Endothelial cell of umbilical vein (primary cell): Measurements from ENCODE around the gene SH3RF1. TPM values are rescaled to one million over a fixed set of nuclear protein-coding genes. Genes with fewer than 3 reads are reported as not detected.

Experiments used
- BruUV-seq: library from RNA; stranded (reverse); fragments of 400-500 nt; replicated peaks from 2 replicates; lab custom pipeline; 2021; lab: Mats Ljungman, UMichigan
- CTCF ChIA-PET: fragments of 300-600, 350-600 bp; sonication (Branson Sonifier 250); formaldehyde crosslinking; loops from one replicate; lab custom pipeline; 2021; ENCODE audit warnings: antibody characterized with exemption, inconsistent platforms; lab: Charles Lee
- POLR2A ChIA-PET: fragments of 300-600, 350-600 bp; sonication (Branson Sonifier 250); formaldehyde crosslinking; loops from one replicate; lab custom pipeline; 2021; ENCODE audit warnings: antibody characterized with exemption, inconsistent platforms; lab: Charles Lee
- DNase-seq: peaks from one replicate; pipeline ENCODE4 v3.0.0-alpha.2; 2011; ENCODE audit warnings: low read depth, low spot score
- FAIRE-seq: peaks from 2 replicates; lab custom pipeline; 2011; peaks lifted over from hg19 to GRCh38; lab: Jason Lieb, UNC
- H2AFZ ChIP-seq: 2 replicates; pipeline ENCODE4 v1.6.0; 2012; ENCODE audit warnings: low read depth, low read length, control low read depth, inconsistent platforms
- H3K27ac ChIP-seq: 2 replicates; pipeline ENCODE4 v1.5.1; 2011; ENCODE audit warnings: low read depth, mild to moderate bottlenecking, control low read depth, low read length, moderate library complexity; ENCODE audit not compliant: insufficient read depth
- H3K27me3 ChIP-seq, 2 experiments: 2 replicates each; pipeline versions ENCODE4 v1.6.0 to v1.6.1; 2011; ENCODE audit warnings: low read length in 2 of 2, mixed read lengths in 1 of 2; ENCODE audit not compliant: control insufficient read depth in 2 of 2, insufficient read depth in 2 of 2
- H3K36me3 ChIP-seq, 2 experiments: 2 replicates in 1 of 2; 3 replicates in 1 of 2; pipeline ENCODE4 v1.5.1; 2011; ENCODE audit warnings: low read length in 2 of 2, mild to moderate bottlenecking in 1 of 2, moderate library complexity in 1 of 2; ENCODE audit not compliant: control insufficient read depth in 2 of 2, insufficient read depth in 2 of 2; ENCODE audit errors: extremely low read depth in 1 of 2
- H3K4me1 ChIP-seq: 3 replicates; pipeline ENCODE4 v1.5.1; 2011; ENCODE audit warnings: mild to moderate bottlenecking, low read length; ENCODE audit not compliant: control insufficient read depth, insufficient read depth; ENCODE audit errors: extremely low read depth
- H3K4me2 ChIP-seq: 2 replicates; pipeline ENCODE4 v1.6.1; 2011; ENCODE audit warnings: low read length, control low read depth, mixed read lengths; ENCODE audit not compliant: insufficient read depth
- H3K4me3 ChIP-seq, 3 experiments: fragments of 200-600 bp in 1 of 3; sonication (generic), shearing (Covaris generic) in 1 of 3; replicated peaks in 1 of 3; 2 replicates each; pipeline ENCODE4 v1.5.1; 2011 to 2016; ENCODE audit warnings: control low read depth in 3 of 3, low read length in 3 of 3, mild to moderate bottlenecking in 2 of 3, inconsistent platforms in 1 of 3, low read depth in 1 of 3, moderate library complexity in 1 of 3; ENCODE audit not compliant: insufficient read depth in 1 of 3
- H3K79me2 ChIP-seq: 2 replicates; pipeline ENCODE4 v1.6.0; 2012; ENCODE audit warnings: low read length, inconsistent platforms; ENCODE audit not compliant: control insufficient read depth, insufficient read depth
- H3K9ac ChIP-seq: replicated peaks from 2 replicates; pipeline ENCODE3; 2011; ENCODE audit warnings: low read length, control low read depth; ENCODE audit not compliant: insufficient read depth; ENCODE audit errors: extremely low read depth
- H3K9me1 ChIP-seq: replicated peaks from 3 replicates; pipeline ENCODE4 v1.6.0; 2011; ENCODE audit warnings: mild to moderate bottlenecking, low read length; ENCODE audit not compliant: control insufficient read depth, insufficient read depth; ENCODE audit errors: extremely low read depth
- H3K9me3 ChIP-seq: replicated peaks from 2 replicates; pipeline ENCODE4 v1.5.1; 2012; ENCODE audit warnings: low read length, inconsistent platforms; ENCODE audit not compliant: control insufficient read depth, insufficient read depth
- H4K20me1 ChIP-seq: replicated peaks from 2 replicates; pipeline ENCODE3; 2011; ENCODE audit warnings: mild to moderate bottlenecking, low read length; ENCODE audit not compliant: control insufficient read depth, insufficient read depth; ENCODE audit errors: extremely low read depth
- CTCF ChIP-seq, 2 donors: IDR thresholded peaks; 1 replicate in 1 of 2; 2 replicates in 1 of 2; pipeline ENCODE4 v1.5.1; 2011; ENCODE audit warnings: low read length in 2 of 2, mild to moderate bottlenecking in 2 of 2, moderate library complexity in 2 of 2, control low read depth in 1 of 2, inconsistent platforms in 1 of 2, low read depth in 1 of 2; ENCODE audit not compliant: insufficient read depth in 1 of 2; ENCODE audit errors: extremely low read depth in 1 of 2
- EZH2 ChIP-seq: IDR thresholded peaks from 2 replicates; pipeline ENCODE4 v1.6.1; 2012; ENCODE audit warnings: borderline replicate concordance, low read depth, mild to moderate bottlenecking, moderate library complexity, low read length, inconsistent platforms; ENCODE audit not compliant: severe bottlenecking
- FOS ChIP-seq: IDR thresholded peaks from 2 replicates; pipeline ENCODE4 v1.6.1; 2011; ENCODE audit warnings: mild to moderate bottlenecking, low read length, moderate library complexity, borderline replicate concordance; ENCODE audit not compliant: insufficient read depth
- GATA2 ChIP-seq: IDR thresholded peaks from 2 replicates; pipeline ENCODE4 v1.7.0; 2011; ENCODE audit warnings: low read depth, mild to moderate bottlenecking, moderate library complexity, mixed read lengths, low read length; ENCODE audit not compliant: insufficient read length, insufficient read depth
- JUN ChIP-seq: IDR thresholded peaks from 2 replicates; pipeline ENCODE4 v1.6.1; 2011; ENCODE audit warnings: borderline replicate concordance, low read depth; ENCODE audit not compliant: insufficient read length, insufficient read depth
- MYC ChIP-seq: IDR thresholded peaks from one replicate; pipeline ENCODE4 v1.6.1; 2011; ENCODE audit warnings: mild to moderate bottlenecking, low read depth, low read length
- POLR2A ChIP-seq: IDR thresholded peaks from 2 replicates; pipeline ENCODE4 v1.6.1; 2012; ENCODE audit warnings: low read depth, mild to moderate bottlenecking, control low read depth, low read length
- POLR2AphosphoS5 ChIP-seq: IDR thresholded peaks from 2 replicates; pipeline ENCODE4 v1.6.1; 2012; ENCODE audit warnings: low read depth, mild to moderate bottlenecking, control low read depth, low read length, moderate library complexity; ENCODE audit not compliant: insufficient read depth
- dilution Hi-C: fragments of 300-500 bp; cut with MboI; formaldehyde crosslinking; loops from one replicate; pipeline ENCODE4 v1.15.0; 2019; ENCODE audit warnings: low sequenced_read_pairs; ENCODE audit not compliant: extremely low pct_ligation_motif_present
- intact Hi-C: fragments of 100-400 bp; cut with micrococcal nuclease; formaldehyde crosslinking; loops from one replicate; pipeline ENCODE4 v1.10.0; 2022
- polyA plus RNA-seq, 4 experiments: library from polyadenylated mRNA; depleted of rRNA in 3 of 4; stranded (reverse) in 3 of 4; unstranded in 1 of 4; fragments of >200 nt; gene quantifications; 2 replicates each; pipeline versions ENCODE4 v1.2.1 to v1.2.3, GENCODE V29; 2011 to 2012; ENCODE audit warnings: missing spikeins in 1 of 4
- total RNA-seq: library from RNA; stranded (reverse); gene quantifications from 2 replicates; pipeline ENCODE4 v1.2.3, GENCODE V29; 2021
- TF ChIP-seq, protein P1 (sequence below): IDR thresholded peaks from 2 replicates; pipeline ENCODE4 v1.6.1; 2011; ENCODE audit not compliant: insufficient read depth, insufficient read length

Gene SH3RF1
- total and polyA plus RNA-seq, 2 donors (not counting 3 experiments of a cell fraction or from before 2014, with no cell fraction given): 16.2 to 24.9 TPM

DNA sequence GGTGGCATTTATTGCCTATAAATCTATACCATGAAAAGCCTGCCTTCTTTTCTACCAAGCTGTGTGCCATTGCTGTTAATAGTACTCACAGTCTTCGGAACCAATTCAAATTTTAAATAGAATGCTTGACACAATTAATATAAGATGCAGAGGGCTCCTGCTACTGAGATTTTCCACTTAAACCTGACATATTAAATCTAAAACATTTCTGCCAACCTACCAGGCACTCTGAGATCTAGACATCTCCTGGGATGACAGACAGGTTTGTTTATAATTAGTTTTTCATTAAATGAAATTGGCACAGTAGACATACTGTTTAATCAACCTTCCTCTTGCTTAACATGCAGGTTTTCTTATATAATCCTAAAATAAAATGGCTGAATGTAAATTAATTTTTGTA lies 143.4 kb downstream of the SH3RF1 start:
- Histone ChIP-seq H3K9ac (no peak overlapping the region), H3K4me3 (no peak overlapping the region), H4K20me1 (no peaks in the 10 kb centered on the region), H3K4me2 (no peak overlapping the region), H3K36me3 (peaks cover 9 to 22% of the 10 kb centered on the region in 2 experiments), H2AFZ (no peak overlapping the region), H3K27me3 (no peaks in the 10 kb centered on the region), H3K4me1 (no peaks in the 10 kb centered on the region), H3K27ac (no peak overlapping the region), H3K79me2 (peaks cover 1% of the 10 kb centered on the region), H3K9me3 (no peaks in the 10 kb centered on the region), H3K9me1 (no peaks in the 10 kb centered on the region)
- no peak for TF ChIP-seq GATA2
- no peak for TF ChIP-seq MYC
- no peak for TF ChIP-seq CTCF (IDR thresholded peaks at IDR 0.05; ENCODE audit: extremely low read depth in 1 of 2, insufficient read depth in 1 of 2, low read depth in 1 of 2, low read length in 2 of 2)
- TF ChIP-seq POLR2AphosphoS5: no peak
- no peak for TF ChIP-seq JUN
- TF ChIP-seq POLR2A: no peak
- TF ChIP-seq, protein P1, sequence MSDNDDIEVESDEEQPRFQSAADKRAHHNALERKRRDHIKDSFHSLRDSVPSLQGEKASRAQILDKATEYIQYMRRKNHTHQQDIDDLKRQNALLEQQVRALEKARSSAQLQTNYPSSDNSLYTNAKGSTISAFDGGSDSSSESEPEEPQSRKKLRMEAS: no peak
- no peak for TF ChIP-seq FOS
- no peak for TF ChIP-seq EZH2
- BruUV-seq: no TSS peak
- dilution Hi-C loops (no loop called here), intact Hi-C loops (no loop called here)
- no peak for DNase-seq
- no peak for FAIRE-seq
- POLR2A ChIA-PET: no interaction called here
- CTCF ChIA-PET: no interaction called here
